CD1c-positive myeloid dendritic cell (primary cell): ENCODE data around the gene FGF10.

ENCODE experiments used
- DNase-seq: peaks from one replicate; pipeline ENCODE4 v3.0.0-alpha.2; 2016; ENCODE audit errors: extremely low spot score

Gene FGF10

DNA sequence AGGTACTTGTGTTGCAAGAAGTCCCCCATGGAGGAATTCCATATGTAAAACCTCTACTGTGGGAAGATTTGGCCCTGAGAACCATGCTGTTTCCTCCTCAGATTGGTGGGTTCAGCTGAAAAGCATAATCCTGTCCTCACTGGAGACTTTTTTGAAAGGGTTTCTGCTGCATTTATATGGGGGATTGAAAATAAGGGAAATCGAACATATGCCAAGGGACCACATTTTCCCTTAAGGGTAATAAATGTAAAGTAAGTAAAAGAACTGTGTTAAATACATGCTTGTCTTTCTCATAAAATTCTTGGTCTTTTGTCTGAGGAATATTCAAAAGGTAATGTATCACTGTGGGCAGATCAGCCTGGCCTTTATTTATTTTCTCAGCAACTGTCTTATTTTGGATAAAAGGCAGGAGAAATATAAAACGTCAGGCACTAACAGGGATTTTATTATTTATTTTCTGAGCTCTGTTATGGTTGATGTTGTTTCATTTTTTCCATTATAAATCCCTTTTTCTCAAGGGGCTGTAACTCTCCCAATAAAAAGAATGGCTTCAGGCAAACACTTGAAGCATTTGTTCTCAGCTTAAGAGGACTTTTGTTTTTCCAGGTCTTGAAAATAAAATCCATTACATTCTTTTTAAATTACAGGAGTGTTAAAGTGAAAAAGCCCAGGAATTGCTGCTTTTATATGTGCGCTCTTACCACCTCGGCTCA is 131.4 kb downstream of the FGF10 start:
- DNase-seq = no peak

DNA sequence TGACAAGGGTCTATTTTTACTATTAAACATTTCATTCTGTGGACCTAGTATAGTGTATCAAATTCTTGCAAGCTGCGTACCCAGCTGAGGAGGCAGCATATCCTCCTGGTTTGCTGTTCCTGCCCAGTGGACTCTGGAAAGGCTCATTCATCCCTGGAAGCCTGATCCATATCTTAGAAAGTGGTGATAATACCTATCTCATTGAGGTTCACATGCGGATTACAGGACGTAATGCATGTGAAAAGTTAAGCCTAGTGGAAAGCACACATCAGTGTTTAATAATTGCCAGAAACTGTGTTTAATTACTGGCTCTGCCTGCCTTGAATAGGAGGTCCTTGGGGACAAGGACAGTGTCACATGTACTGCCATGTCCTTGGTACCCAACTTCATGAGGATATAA is 132.0 kb downstream of the FGF10 start:
- DNase-seq = no peak
